T-helper 2 cell treated with Interferon-gamma antibody and Interleukin-4, amounts not matched to agents 5 μg/mL and 100 μg/mL, for 36 hours (primary cell): ENCODE data around the gene CCDC178.
"Not testable (repeated sequence)": the region's sequence is repeated elsewhere in the genome, so short reads cannot be mapped to it uniquely, and the experiment has no call there.

Source experiments
- DNase-seq: peaks from one replicate; pipeline ENCODE4 v3.0.0; 2021; ENCODE audit warnings: low spot score
- H3K27ac Mint-ChIP-seq: one replicate; pipeline ENCODE4 v1.8.0; 2021; ENCODE audit warnings: mild to moderate bottlenecking, mixed read lengths
- H3K27me3 Mint-ChIP-seq: one replicate; pipeline ENCODE4 v1.8.0; 2021; ENCODE audit warnings: low read depth, mixed read lengths
- H3K36me3 Mint-ChIP-seq: one replicate; pipeline ENCODE4 v1.8.0; 2021; ENCODE audit warnings: low read depth, mixed read lengths
- H3K4me1 Mint-ChIP-seq: one replicate; pipeline ENCODE4 v1.8.0; 2021; ENCODE audit warnings: low read depth, mixed read lengths
- H3K4me3 Mint-ChIP-seq: one replicate; pipeline ENCODE4 v1.8.0; 2022; ENCODE audit warnings: mild to moderate bottlenecking, moderate library complexity, mixed read lengths
- H3K9me3 Mint-ChIP-seq: one replicate; pipeline ENCODE4 v1.8.0; 2021; ENCODE audit warnings: mixed read lengths

Gene CCDC178

GRCh38 chr18:32956591-32957315 is 483.8 kb downstream of the CCDC178 start:
- H3K4me3 Mint-ChIP-seq, result no peak overlapping the region
- no peak overlapping the region for H3K27ac Mint-ChIP-seq
- DNase-seq, result no peak
- H3K36me3 Mint-ChIP-seq, result no peaks in the 10 kb centered on the region
- H3K27me3 Mint-ChIP-seq, result no peaks in the 10 kb centered on the region
- H3K9me3 Mint-ChIP-seq, result peaks cover 12% of the 10 kb centered on the region
- no peaks in the 10 kb centered on the region for H3K4me1 Mint-ChIP-seq

GRCh38 chr18:32952318-32952717 is 488.2 kb downstream of the CCDC178 start:
- DNase-seq, H3K36me3 Mint-ChIP-seq, H3K27ac Mint-ChIP-seq, H3K4me3 Mint-ChIP-seq, H3K27me3 Mint-ChIP-seq, H3K4me1 Mint-ChIP-seq: not testable (repeated sequence)
- H3K9me3 Mint-ChIP-seq, result peaks cover 12% of the 10 kb centered on the region

DNA sequence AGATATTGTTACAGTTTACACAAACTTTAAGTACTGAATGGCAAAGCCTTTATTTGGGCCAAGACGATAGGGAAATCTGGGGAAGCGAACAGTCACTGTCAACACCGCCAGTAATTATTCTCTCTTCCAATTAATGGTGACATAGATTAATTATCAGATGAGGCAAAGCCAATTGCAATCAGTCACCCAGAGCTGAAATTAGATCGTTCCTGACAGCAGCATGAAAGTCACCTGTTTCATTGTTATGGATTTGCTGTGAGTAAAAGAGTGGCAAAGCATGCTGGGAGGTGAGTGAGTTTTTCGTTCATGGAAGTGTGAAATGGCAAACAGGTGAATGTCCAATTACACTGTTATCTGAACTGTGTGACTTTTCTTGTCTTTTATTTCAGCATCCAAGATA is 502.9 kb downstream of the CCDC178 start:
- H3K4me3 Mint-ChIP-seq, result no peak overlapping the region
- no peak overlapping the region for H3K27ac Mint-ChIP-seq
- H3K4me1 Mint-ChIP-seq, result no peaks in the 10 kb centered on the region
- no peaks in the 10 kb centered on the region for H3K27me3 Mint-ChIP-seq
- no peaks in the 10 kb centered on the region for H3K36me3 Mint-ChIP-seq
- no peaks in the 10 kb centered on the region for H3K9me3 Mint-ChIP-seq
- no peak for DNase-seq

GRCh38 chr18:32937066-32937465 is 503.5 kb downstream of the CCDC178 start:
- Mint-ChIP-seq H3K4me3 (no peak overlapping the region), H3K9me3 (no peaks in the 10 kb centered on the region), H3K4me1 (no peaks in the 10 kb centered on the region), H3K27me3 (no peaks in the 10 kb centered on the region), H3K36me3 (no peaks in the 10 kb centered on the region), H3K27ac (no peak overlapping the region)
- no peak for DNase-seq

- Mint-ChIP-seq H3K27me3 (no peaks in the 10 kb centered on the region), H3K4me3 (no peak overlapping the region), H3K9me3 (no peaks in the 10 kb centered on the region), H3K4me1 (no peaks in the 10 kb centered on the region), H3K27ac (no peak overlapping the region), H3K36me3 (no peaks in the 10 kb centered on the region)
- no peak for DNase-seq
These were observed 506.3 kb downstream of the CCDC178 start for GRCh38 chr18:32934201-32934600.

DNA sequence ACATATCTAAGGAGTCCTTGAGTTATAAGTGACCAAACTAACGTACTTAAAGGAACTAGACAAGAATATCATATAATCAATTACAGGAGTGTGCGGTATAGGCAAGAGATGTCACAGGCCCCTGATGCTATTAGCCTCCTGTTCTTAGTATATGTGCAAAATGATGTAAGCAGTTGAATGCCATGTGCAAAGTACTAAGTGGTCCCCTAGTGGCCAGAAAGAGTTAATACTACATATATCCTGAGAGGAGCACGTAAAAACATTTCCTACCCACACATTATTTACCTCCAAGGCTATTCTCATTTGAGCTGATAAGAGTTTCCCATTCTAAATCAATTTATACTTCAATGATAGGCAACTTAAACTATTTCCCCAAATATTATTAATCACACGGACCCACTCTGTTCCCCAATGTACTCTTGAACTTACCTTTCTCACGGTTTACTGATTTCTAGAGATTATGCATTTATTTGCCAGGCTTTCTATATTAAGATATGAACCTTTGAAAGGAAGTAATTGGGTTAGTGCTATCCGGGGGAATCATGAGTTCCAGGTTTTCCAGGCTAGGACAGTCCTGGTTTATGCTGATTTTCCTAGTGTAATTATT is 509.7 kb downstream of the CCDC178 start:
- H3K36me3 Mint-ChIP-seq, result no peaks in the 10 kb centered on the region
- no peaks in the 10 kb centered on the region for H3K27me3 Mint-ChIP-seq
- H3K4me3 Mint-ChIP-seq, result no peak overlapping the region
- no peaks in the 10 kb centered on the region for H3K4me1 Mint-ChIP-seq
- no peak overlapping the region for H3K27ac Mint-ChIP-seq
- H3K9me3 Mint-ChIP-seq, result no peaks in the 10 kb centered on the region
- DNase-seq, result no peak

- Mint-ChIP-seq H3K4me1 (no peaks in the 10 kb centered on the region), H3K4me3 (no peak overlapping the region), H3K27ac (no peak overlapping the region), H3K9me3 (no peaks in the 10 kb centered on the region), H3K27me3 (no peaks in the 10 kb centered on the region), H3K36me3 (no peaks in the 10 kb centered on the region)
- no peak for DNase-seq
These were observed 511.3 kb downstream of the CCDC178 start for GRCh38 chr18:32929213-32929612.

GRCh38 chr18:32922951-32923430 is 517.5 kb downstream of the CCDC178 start:
- Mint-ChIP-seq H3K36me3 (no peaks in the 10 kb centered on the region), H3K27ac (no peak overlapping the region), H3K9me3 (no peaks in the 10 kb centered on the region), H3K4me3 (no peak overlapping the region), H3K27me3 (no peaks in the 10 kb centered on the region), H3K4me1 (no peaks in the 10 kb centered on the region)
- DNase-seq, result no peak

DNA sequence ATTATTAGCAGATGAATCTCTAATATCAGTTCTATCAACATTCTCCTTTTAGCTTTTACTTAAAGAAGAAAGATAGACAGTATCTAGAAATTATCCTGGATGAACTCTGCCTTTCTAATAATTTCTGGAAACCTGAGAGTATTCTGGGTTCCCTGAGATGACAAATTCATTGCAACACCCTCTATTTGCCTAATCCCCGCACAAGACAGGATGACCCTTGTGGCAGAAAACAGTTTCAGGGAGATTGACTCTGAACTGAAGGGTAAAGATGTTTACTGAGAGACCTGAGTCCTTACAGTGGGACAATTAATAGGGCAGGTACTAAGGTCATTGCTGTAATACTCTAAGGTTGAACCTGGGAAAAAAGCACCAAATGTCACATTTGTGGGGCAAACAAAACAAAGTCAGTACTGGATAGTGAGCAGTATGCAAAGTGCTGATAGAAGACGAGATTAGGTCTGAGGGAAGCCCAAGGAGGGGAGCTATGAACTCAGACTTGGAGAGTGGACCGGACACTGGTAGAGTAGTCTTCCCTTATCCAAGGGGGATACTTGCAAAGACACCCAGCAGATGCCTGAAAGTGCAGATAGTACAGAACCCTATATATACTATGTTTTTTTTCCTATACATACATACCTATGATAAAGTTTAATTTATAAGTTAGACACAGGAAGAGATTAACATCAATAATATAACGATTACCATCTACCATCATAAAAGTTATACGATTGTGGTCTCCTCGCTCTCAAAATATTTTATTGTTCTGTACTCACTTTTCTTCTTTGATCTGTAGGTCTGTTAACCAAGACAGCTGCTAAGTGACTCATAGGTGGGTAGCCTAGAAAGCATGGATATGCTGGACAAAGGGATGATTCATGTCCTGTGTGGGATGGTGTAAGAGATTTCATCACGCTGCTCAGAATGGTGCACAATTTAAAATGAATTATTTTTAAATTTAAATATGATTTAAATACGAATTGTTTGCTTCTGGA is 519.4 kb downstream of the CCDC178 start:
- Mint-ChIP-seq H3K4me3 (no peak overlapping the region), H3K27ac (no peak overlapping the region), H3K9me3 (no peaks in the 10 kb centered on the region), H3K27me3 (no peaks in the 10 kb centered on the region), H3K36me3 (no peaks in the 10 kb centered on the region), H3K4me1 (no peaks in the 10 kb centered on the region)
- DNase-seq, result no peak

DNA sequence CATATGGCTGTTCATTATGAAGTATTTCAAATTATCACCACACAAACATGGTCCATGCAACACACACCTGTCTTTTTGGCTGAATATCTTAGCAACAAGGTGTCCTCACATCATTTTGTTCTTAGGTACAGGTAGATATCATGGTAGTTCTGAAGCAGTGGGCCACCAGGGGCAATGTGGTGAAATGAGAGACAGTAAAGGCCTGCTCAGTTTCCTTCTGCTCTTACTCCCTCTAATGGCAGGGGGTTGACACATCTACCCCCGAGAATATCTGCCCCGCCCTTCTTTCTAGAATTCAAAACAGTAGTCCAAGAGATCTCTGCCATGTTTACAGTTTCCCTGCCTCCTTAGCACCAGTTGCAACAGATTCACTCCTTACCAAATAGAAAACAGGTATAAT is 520.7 kb downstream of the CCDC178 start:
- DNase-seq, result no peak
- Mint-ChIP-seq H3K27ac (no peak overlapping the region), H3K4me3 (no peak overlapping the region), H3K4me1 (no peaks in the 10 kb centered on the region), H3K36me3 (no peaks in the 10 kb centered on the region), H3K27me3 (no peaks in the 10 kb centered on the region), H3K9me3 (no peaks in the 10 kb centered on the region)

DNA sequence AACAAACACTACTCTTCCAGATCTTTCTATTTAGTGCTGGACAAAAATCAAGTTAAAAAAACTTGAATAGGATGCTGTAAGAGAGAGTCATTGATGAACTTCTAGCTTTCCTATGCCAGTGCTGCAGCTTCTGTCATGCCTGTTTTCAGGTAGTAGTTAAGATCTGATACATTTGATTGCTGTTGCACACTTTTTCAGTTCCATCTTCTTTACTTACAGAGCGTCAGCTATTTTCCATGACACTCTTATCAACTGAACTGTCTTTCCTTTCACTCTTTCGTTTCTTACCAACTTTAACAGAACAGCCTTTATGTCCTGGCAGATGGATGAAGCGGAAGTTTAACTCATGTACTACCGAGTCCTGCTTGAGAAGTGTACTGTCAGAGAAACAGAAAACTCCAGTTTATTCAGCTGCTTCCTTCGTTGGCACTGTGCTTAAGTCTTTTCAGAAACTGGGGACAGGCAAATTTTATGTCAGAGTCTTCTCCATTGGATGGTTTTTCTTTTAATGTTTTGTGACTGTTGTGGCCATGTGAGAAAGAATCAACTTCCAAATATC is 521.8 kb downstream of the CCDC178 start:
- H3K4me3 Mint-ChIP-seq, result no peak overlapping the region
- H3K27ac Mint-ChIP-seq, result no peak overlapping the region
- H3K36me3 Mint-ChIP-seq, result no peaks in the 10 kb centered on the region

DNA sequence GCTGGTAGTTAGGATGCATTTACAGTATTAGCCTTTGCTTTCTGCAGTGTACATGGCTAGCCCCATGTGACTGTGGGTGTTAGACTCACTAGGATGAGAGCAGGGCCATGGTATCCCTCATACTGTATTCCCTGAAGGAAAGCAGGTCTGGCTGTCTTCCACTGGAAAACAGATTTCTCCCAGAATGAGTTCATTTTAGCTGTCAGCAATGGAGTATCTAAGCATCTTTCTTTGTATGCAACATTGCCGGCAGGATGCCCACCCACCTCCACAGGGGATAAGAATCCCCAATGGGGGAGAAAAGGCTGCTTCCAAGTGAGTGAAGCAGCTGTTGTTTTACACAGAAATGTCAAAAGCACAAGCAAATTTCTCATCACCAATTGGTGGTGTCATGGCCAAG is 525.0 kb downstream of the CCDC178 start:
- Mint-ChIP-seq H3K4me1 (no peaks in the 10 kb centered on the region), H3K9me3 (no peaks in the 10 kb centered on the region), H3K27me3 (no peaks in the 10 kb centered on the region), H3K36me3 (no peaks in the 10 kb centered on the region), H3K4me3 (no peak overlapping the region), H3K27ac (no peak overlapping the region)
- no peak for DNase-seq

More for the DNA sequence above, 521.8 kb downstream of the CCDC178 start:
- no peak for DNase-seq
- no peaks in the 10 kb centered on the region for H3K27me3 Mint-ChIP-seq
- no peaks in the 10 kb centered on the region for H3K4me1 Mint-ChIP-seq
- no peaks in the 10 kb centered on the region for H3K9me3 Mint-ChIP-seq

GRCh38 chr18:32911660-32912284 is 528.7 kb downstream of the CCDC178 start:
- no peaks in the 10 kb centered on the region for H3K27me3 Mint-ChIP-seq
- DNase-seq, result no peak
- H3K4me1 Mint-ChIP-seq, result no peaks in the 10 kb centered on the region
- no peak overlapping the region for H3K27ac Mint-ChIP-seq
- H3K9me3 Mint-ChIP-seq, result peaks cover 4% of the 10 kb centered on the region
- H3K4me3 Mint-ChIP-seq, result no peak overlapping the region
- H3K36me3 Mint-ChIP-seq, result no peaks in the 10 kb centered on the region
